ENCODE measurements around the gene TP53INP2.
"Not testable (repeated sequence)": the region's sequence is repeated elsewhere in the genome, so short reads cannot be mapped to it uniquely, and the experiment has no call there.

TP53INP2 gene

GRCh38 chr20:34720266-34720665 is 16.1 kb downstream of the TP53INP2 start:
- TF ChIP-seq ZFX (IDR thresholded peaks at IDR 0.05) (no peak), CTCF (conservative IDR thresholded peaks at IDR 0.05) (no peak)
- H3K27ac ChIP-seq: no peak overlapping the region

- not testable (repeated sequence) for H3K27ac ChIP-seq
Observed at GRCh38 chr20:34722560-34722959, 18.4 kb downstream of the TP53INP2 start.

GRCh38 chr20:34724172-34724571 is 20.0 kb downstream of the TP53INP2 start:
- TF ChIP-seq CTCF (conservative IDR thresholded peaks at IDR 0.05): no peak
- TF ChIP-seq ZFX (IDR thresholded peaks at IDR 0.05): no peak
- no peak overlapping the region for H3K27ac ChIP-seq

- H3K27ac ChIP-seq: no peak overlapping the region
- TF ChIP-seq ZFX (IDR thresholded peaks at IDR 0.05) (no peak), CTCF (conservative IDR thresholded peaks at IDR 0.05) (no peak)
Observed at GRCh38 chr20:34729416-34729815, 25.3 kb downstream of the TP53INP2 start.

- no peak for TF ChIP-seq CTCF (conservative IDR thresholded peaks at IDR 0.05)
- no peak for TF ChIP-seq ZFX (IDR thresholded peaks at IDR 0.05)
- no peak overlapping the region for H3K27ac ChIP-seq
Observed at GRCh38 chr20:34732523-34732922, 28.4 kb downstream of the TP53INP2 start.

- TF ChIP-seq CTCF (conservative IDR thresholded peaks at IDR 0.05): no peak
- no peak for TF ChIP-seq ZFX (IDR thresholded peaks at IDR 0.05)
- H3K27ac ChIP-seq: no peak overlapping the region
Observed at GRCh38 chr20:34736106-34736735, 32.1 kb downstream of the TP53INP2 start.

- TF ChIP-seq ZFX (IDR thresholded peaks at IDR 0.05) (no peak), CTCF (conservative IDR thresholded peaks at IDR 0.05) (no peak)
- H3K27ac ChIP-seq: no peak overlapping the region
Observed at GRCh38 chr20:34743039-34743438, 38.9 kb downstream of the TP53INP2 start.

- TF ChIP-seq CTCF (conservative IDR thresholded peaks at IDR 0.05) (no peak), ZFX (IDR thresholded peaks at IDR 0.05) (no peak)
Observed at GRCh38 chr20:34744340-34744739, 40.2 kb downstream of the TP53INP2 start.

More at GRCh38 chr20:34744340-34744739, 40.2 kb downstream of the TP53INP2 start:
- no peak overlapping the region for H3K27ac ChIP-seq

All from C4-2B (cell line).